HCEC 1CT (cell line): ENCODE measurements around the gene MSMB.
"Not testable (repeated sequence)": the region's sequence is repeated elsewhere in the genome, so short reads cannot be mapped to it uniquely, and the experiment has no call there.

Experiments used
- DNase-seq: peaks from one replicate; pipeline ENCODE4 v3.0.0-alpha.2; 2017

MSMB gene, protein sequence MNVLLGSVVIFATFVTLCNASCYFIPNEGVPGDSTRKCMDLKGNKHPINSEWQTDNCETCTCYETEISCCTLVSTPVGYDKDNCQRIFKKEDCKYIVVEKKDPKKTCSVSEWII

DNA sequence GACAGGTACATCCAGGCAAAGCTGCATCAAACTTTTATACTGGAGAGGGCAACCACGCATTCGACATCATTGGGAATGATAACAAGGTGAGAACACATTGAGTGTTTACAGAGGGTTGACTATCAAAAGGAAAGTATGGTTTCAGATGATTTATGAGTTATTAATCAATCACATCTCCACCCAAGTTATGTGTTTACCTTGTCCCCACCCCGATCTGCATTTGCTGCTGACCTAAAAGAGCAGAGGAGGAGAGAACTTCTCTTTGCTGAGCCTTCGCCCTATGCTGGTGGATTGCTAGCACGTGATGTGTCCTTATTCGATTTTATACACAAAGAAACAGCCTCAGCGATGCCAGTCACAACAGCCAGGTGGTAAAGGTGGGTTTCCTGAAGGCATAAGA is at the start of gene MSMB:
Gene MSMB, minus strand, starts transcription at position 9 of the 400 bp plus-strand sequence. CDS start 32 bp downstream, outside the sequence.
- DNase-seq = no peak

DNA sequence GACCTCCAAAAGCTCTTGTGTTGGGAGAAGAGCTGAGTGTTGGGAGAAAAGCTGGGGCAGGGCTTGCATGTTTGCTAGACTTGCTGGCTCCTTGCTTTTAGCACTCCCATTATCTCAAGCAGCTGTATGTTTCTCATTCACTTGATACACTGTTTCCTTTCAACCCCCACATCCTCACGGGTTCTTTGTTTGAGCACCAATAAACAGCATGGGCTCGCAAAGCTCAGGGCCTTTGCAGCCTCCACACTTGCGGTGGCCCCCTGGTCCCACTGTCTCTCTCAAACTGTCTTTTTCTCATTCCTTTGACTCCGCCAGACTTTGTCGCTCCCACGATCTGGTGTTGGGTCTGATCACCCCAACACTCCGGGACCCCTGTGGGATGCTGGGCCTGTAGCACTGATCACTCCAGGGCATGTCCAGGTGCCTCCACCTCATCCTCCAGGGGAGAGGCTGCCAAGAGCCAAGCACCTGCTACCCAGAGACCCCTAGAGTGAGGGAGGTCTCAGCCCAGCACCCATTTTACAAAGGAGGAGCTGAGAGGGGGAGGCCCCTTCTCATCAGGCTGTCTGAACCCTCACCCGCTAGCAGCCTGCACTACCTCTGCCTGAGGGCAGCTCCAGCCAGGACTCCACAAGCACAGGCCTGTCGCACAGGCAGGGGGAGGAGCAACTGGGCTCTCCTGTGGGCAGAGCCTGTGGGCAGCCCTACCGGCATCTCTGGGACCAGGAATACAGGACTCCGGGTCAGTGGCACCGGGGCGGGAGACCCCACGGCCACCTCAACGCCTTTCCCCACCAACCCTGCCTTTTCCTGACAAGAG is 49.1 kb upstream of the MSMB start:
- no peak for DNase-seq

GRCh38 chr10:46094197-46094500 is 48.1 kb upstream of the MSMB start:
- DNase-seq = no peak

DNA sequence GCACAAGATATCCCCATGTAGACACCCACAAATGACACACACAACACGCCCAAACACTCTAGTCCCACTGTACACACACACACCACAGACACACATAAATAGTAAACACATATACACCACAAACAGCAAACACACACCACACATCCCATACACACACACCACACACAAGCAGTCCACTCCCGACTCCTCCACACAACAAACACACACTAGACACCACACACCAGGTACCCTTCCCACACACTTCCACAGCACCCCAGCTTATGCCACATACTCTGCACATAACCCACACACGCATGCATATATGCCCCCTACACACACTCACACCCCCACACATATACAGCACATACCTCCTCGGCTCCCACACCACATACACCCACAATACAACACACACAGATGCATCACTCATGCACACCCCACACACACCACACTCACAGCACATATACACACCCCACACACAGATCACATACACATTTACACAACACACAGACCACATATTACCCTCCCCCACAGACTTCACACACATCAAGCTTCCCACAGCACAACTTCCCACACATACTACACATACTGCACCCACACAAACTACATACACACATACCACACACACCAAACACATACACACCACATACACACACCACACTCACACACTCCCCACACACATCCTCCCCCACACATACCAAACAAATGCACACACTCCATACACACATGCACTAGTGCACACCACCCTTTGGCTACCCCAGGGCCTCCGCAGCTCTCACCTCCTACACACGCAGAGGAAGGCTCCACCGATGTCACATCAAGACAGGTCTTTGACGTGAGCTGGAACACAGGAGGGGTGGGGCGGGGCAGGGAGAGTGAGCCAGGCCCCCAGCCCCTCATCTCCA is 47.5 kb upstream of the MSMB start:
- not testable (repeated sequence) for DNase-seq

GRCh38 chr10:46092524-46093081 is 46.5 kb upstream of the MSMB start:
- no peak for DNase-seq

DNA sequence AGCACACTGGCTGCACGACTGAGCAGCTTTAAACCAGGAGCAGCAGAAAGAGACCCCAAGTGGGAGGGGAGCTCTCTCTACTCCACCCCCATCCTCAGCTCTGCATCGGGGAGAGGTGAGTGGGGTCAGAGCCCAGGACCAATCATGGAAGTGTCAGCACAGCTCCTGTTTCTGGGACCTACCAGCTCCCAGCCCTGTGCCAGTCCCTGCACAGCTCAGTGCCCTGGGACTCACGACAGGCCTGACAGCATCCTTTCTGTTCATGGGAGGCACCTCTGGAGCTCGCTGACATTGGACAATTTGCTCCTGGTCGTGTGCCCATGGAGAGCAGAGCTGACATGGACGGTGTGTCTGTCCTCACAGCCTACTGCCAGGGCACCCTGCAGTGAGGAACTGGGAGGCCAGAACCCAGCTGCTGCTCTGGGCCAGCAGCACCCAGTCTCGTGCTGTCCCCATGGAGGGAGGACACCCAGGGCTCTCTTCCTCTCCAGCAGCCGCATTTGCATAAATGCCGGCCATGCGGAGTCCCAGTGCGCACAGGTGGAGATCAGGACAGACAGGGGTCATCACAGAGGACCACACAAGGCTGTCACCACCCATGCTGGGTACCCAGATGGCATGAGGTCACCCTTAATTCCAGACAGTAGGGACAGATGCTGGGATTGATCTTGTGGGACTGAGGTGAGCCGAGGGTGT is 45.9 kb upstream of the MSMB start:
- no peak for DNase-seq

- DNase-seq = no peak
Observed at GRCh38 chr10:46091080-46091827, 45.2 kb upstream of the MSMB start.

- DNase-seq = no peak
Observed at GRCh38 chr10:46090258-46090812, 44.3 kb upstream of the MSMB start.

GRCh38 chr10:46087381-46087780 is 41.3 kb upstream of the MSMB start:
- DNase-seq = not testable (repeated sequence)

DNA sequence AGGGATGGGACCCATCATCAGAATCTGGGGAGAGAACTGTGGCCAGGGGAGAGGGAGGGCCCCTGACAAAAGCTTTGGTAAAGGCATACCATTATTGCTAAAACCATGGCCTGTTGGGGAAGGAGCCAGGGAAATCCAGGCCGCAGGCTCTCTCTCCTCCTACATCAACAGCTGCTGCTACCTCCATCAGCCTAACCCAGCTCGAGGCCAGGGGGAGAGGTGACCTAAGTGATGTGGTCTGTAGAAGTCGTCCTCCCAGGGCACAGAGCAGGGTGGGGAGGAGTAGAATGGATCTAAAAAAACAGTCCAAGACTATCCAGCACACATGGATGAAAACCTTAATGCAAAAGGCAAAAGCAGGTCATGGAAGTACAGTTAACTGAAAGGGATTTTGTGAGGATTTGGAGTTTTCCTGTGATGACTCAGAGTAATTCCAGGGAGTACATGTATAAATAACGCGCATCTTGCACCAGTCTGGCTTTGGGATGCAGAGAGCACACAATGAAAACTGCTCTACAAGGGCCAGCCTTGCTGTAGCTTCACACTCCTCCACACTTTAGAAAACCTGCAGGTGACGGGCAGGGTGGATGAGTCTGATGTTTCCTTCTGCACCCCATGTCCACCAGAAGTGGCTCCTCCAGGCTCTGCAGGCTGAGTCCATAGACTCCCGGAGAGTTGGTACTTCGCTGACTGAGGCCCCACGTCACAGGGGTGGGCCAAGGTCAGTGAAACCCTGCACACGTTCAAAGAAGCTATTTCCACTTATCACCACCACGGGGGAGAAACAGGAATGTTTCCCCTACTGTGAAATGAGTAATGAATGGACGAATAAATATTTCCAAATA is 38.5 kb upstream of the MSMB start:
- no peak for DNase-seq

DNA sequence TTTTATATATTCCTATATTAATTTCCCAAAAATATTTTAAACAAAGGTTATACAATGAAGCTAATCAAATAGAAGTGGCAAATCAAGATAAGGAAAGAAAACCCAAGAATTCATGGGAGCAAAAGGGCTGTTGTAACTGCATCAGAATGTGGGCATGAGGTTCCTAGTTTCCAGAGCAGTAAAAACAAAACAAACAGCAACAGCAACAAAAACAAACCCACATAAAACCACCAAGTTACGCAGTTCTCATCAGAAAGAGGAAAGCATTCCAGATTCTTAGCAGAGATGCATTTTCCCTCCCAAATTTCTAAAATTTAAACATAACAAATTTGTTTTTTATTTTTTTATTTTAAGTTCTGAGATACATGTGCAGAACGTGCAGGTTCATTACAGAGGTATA is 34.8 kb upstream of the MSMB start:
- DNase-seq = no peak

- DNase-seq = no peak
Observed at GRCh38 chr10:46079831-46080585, 33.9 kb upstream of the MSMB start.

- DNase-seq = no peak
Observed at GRCh38 chr10:46077731-46078413, 31.8 kb upstream of the MSMB start.

DNA sequence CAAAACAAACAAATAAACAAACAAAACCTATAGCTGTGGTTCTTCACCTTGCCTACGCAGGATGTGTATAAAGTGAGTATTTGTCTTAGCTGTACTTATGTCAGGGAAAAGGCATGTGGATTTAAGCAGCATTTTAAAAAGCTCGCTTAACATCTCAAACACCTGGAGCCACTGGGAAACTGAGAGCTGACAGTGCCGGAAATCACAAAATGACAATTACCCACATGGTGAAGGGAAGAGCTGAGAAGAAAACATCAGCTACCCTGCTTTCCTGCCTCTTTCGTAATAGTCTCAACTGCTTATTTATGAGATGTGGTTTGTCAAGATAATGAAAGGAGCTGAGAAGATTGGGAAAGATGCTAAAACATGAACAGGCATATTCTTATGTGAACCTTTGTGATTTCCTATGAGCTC is 31.1 kb upstream of the MSMB start:
- no peak for DNase-seq

DNA sequence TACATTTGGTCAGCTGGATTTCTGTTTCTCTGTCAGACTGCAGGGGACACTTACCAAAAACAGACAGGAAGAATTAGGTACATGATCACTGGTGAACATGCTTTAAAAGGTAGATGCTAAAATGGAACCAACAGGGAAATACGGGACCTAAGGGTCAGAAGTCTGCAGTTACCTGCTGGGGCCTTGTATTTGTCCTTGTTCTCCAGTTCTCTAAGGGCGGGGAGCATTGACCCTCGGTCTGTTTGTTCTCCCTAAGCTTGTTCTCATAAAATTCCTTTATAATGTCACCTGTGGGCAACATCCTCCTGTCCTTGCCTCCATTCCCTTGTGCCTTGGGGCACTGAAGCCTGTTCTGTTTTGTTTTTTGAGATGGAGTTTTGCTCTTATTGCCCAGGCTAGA is 29.8 kb upstream of the MSMB start:
- no peak for DNase-seq

- no peak for DNase-seq
Observed at GRCh38 chr10:46074196-46074946, 28.3 kb upstream of the MSMB start.

DNA sequence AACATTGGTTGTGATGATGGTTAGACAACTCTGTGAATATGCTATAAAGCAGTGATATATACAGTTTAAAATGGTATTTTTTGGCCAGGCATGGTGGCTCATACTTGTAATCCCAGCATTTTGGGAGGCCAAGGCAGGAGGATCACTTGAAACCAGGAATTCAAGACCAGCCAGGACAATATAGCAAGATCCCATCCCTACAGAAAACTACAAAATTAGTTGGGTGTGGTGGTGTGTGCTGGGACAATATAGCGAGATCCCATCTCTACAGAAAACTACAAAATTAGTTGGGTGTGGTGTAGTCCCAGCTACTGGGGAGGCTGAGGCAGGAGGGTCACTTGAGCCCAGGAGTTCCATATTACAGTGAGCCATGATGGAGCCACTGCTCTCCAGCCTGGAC is 27.5 kb upstream of the MSMB start:
- DNase-seq = no peak

GRCh38 chr10:46070749-46071148 is 24.7 kb upstream of the MSMB start:
- DNase-seq = no peak
